Stimulated activated CD4-positive, alpha-beta T cell treated with anti-CD3 and anti-CD28 coated beads, Interleukin-4, amount 100 ng/mL, for 24 hours (primary cell): ENCODE measurements around the gene FAM110A.
"Not testable (repeated sequence)": the region's sequence is repeated elsewhere in the genome, so short reads cannot be mapped to it uniquely, and the experiment has no call there.

Experiments
- DNase-seq: peaks from one replicate; pipeline ENCODE4 v3.0.0-alpha.2; 2020

Gene FAM110A

DNA sequence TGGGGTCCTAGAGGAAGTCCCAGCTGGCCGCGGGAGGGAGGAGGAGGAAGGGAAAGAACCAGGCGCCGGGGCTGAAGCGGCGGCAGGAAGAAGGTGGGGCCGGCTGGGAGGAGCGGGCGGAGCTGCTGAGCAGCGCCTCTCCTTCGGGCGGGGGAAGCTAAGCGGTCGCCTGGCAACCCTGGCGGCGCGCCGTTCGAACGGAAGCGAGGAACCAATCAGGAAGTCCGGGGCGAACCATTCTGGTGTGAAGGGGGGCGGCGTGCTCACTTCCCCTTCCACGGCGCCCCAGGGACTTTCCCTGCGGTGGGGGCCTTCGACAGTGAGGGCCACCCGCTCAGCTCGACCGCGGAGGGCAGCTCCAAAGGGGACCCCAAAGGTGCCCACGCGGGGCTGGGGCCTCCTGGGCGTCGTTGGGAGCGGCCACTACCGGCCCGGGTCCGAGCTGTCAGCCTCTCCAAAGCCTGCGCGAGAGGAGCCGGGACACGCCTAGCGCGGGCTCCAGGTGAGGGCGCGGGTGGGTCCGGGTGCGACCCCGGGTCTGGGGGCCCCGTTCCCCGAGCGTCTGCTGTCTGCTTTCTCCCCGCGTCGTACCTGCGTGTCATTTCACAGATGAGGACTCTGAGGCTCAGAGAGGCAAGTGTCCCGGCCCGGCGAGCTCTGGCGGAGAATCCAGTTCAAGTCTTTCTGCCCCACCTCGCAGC, at the start of gene FAM110A:
FAM110A (plus strand) TSS at position 266 of the 701 bp plus-strand sequence. CDS start 11,090 bp downstream, outside the sequence.
- peak; percentile 95 for DNase-seq

DNA sequence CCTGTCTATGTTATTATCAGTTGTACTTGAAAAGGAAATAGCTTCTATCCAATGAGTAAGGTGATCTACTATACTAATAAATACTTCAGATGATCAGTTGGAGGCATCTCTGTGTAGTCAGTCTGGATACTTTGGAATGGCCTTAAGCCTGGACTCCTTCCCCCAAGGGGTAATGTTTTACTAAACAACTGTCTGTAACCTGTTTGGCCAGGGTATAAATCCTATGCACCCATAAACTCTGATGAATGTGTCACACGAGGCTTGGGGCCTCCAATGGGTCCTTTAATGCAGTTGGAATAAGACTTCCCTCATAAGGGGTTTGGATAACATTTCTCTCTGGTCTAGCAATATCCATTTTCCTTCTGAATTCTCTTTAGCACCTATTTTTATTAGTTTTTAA, 45.7 kb upstream of the FAM110A start:
- DNase-seq = no peak

DNA sequence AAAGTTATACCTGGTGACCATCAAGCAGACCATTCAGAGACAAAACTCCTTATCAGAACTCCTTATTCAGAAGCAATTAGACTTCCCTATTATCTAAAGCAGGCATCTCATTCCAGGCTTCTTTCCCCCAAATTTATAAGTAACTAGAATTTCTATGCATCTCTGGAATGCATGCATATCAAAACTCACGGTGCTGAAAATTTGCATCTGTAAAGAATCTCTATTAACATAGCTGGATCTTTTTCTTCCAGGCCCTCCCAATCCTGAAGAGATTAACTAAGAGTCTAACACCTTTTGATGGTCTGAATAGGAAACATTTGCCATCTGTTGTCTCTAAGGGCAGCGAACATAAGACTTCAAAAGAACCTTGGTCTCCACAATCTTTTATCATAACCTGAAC, 42.5 kb upstream of the FAM110A start:
- no peak for DNase-seq

DNA sequence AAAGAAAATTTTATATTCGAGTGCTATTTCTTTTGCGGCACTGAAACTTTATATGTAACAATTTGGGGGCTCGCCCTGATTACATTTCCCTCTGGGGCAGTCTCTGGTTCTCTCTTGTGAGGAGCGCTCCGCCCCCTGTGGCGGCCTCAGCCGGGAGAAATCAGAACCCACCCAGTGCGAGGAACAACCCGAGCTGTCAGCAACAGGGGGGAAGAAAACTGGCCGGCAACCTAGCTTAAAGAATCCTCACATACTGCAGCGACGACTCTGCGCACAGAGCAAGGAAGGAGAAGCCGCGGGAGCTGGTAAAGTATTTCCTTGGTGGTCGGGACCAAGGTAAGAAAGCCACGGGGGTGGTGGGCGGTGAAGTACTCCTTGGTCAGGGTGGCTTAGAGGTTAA, 41.3 kb upstream of the FAM110A start:
- no peak for DNase-seq

DNA sequence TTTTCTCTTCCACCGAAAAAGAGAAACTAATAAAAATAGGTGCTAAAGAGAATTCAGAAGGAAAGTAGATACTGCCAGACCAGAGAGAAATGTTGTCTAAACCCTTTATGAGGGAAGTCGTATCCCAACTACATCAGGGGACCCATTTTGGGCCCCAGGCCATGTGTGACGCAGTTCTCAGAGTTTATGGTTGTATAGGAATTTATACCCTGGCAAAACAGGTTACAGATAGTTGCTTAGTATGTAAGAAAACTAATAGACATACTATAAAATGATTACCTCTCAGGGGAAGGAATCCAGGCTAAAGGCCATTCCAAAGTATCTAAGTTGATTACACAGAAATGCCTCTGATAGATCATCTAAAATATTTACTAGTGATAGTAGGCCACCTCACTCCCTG, 36.6 kb upstream of the FAM110A start:
- no peak for DNase-seq

DNA sequence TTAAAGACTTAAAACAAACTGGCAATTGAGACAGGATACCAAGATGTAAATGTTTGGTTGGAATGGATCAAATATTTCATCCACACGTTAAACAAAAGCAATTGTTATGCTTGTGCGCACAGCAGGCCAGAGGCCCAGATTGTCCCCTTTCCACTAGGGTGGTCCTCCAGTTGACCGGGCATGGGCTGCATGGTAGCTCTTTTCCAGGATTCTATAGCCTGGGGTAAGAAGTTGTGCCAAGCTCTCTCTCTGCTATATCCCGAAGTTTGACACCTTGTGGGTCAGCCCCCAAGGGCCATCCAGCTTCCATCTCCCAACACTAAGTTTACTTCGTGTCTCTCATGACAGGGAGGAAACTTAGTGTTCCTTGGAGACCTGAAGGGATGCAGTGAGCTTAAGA, 34.8 kb upstream of the FAM110A start:
- DNase-seq = not testable (repeated sequence)

DNA sequence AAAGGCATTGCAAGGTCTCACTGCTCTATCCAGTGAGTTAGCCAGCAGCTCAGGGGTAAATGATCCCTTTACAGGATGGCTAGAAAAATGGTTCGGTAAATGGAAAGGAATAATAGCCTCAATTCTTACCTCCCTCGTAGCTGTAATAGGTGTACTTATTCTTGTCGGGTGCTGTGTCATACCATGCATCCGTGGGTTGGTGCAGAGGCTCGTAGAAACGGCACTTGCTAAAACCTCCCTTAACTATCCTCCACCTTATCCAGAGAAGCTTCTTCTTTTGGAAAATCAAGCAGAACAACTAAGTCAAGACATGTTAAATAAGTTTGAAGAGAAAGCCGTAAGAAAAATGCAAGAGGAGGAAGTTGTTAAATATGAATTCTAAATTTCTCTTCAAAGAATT, 33.5 kb upstream of the FAM110A start:
- not testable (repeated sequence) for DNase-seq

DNA sequence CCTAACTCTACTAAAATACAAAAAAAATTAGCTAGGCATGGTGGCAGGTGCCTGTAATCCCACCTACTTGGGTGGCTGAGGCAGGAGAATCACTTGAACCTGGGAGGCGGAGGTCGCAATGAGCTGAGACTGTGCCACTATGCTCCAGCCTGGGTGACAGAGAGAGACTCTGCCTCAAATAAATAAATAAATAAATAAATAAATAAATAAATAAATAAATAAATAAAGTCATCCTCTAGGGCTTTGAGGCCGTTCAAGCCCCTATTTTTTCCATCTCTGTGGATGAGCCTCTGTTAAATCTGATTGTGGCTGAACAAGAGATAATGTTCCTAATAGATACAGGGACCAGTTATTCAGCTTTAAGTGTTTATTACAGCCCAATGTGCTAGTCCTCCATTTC, 31.8 kb upstream of the FAM110A start:
- DNase-seq = no peak

DNA sequence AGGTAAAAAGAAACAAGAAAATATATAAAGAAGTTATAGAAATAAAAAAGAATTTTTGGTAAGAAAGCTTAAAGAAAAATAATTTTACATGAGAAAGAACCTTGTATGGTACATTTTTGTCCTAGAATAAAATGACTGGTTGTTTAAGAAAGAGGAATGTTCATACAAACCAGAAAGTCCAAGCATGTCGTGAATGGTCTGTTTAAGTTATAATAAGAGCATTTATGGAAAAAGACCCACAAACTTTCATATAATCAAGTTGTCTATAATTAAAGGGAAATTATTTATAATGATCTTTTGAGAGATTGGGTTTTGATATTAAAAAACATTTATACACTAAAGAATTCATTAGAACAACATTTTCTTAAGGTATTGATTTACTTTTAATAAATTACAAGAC, 27.8 kb upstream of the FAM110A start:
- DNase-seq = no peak

DNA sequence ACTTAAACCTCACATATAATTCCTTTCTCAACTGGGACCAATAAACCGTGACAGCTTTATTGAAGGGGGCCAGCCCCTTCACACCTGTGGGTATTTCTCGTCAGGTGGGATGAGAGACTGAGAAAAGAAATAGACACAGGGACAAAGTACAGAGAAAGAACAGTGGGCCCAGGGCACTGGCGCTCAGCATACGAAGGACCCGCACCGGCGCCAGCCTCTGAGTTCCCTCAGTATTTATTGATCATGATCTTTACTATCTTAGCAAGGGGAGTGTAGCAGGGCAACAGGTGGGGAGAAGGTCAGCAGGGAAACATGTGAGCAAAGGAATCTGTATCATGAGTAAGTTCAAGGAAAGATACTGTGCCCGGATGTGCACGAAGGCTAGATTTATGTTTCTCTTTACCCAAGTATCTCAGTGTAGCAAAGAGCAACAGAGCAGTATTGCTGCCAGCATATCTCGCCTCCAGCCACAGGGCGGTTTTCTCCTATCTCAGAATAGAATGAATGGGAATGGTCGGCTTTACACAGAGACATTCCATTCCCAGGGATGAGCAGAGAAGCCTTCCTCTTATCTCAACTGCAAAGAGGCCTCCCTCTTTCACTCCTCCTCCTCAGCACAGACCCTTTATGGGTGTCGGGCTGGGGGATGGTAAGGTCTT, 21.6 kb upstream of the FAM110A start:
- not testable (repeated sequence) for DNase-seq

DNA sequence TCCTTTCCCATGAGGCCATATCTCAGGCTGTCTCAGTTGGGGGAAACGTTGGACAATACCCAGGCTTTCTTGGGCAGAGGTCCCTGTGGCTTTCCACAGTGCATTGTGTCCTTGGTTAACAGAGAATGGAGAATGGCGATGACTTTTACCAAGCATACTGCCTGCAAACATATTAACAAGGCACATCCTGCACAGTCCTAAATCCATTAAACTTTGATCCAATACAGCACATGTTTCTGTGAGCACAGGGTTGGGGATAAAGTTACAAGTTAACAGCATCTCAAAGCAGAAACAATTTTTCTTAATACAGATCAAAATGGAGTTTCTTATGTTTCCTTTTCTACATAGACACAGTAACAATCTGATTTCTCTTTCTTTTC, 21.1 kb upstream of the FAM110A start:
- not testable (repeated sequence) for DNase-seq

DNA sequence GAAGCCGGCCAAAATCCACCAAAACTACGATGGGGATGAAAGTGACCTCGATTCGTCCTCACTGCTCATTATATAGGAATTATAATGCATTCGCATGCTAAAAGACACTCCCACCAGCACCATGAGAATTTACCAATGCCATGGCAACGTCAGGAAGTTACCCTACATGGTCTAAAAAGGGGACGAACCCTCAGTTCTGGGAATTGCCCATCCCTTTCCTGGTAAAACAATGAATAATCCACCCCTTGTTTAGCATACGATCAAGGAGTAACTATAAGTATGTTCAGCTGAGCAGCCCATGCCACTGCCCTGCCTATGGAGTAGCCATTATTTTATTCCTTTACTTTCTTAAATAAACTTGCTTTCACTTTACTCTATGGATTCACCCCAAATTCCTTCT, 20.1 kb upstream of the FAM110A start:
- DNase-seq = no peak

DNA sequence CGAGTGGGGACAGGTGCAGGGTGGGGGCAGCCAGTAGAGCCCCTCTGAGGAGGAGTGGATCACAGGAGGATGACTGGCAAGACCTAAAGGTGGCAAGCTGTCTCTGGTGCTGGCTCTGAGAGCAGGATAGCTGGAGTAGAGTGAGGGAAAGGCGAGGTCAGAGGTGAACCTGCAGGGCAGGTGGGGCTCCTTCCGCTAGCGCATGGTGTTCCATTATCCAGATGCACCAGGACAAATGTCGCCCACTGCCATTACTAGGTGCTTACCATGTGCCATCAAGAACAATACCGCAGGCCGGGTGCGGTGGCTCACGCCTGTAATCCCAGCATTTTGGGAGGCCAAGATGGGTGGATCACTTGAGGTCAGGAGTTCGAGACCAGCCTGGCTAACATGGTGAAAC, 18.3 kb upstream of the FAM110A start:
- DNase-seq = no peak

DNA sequence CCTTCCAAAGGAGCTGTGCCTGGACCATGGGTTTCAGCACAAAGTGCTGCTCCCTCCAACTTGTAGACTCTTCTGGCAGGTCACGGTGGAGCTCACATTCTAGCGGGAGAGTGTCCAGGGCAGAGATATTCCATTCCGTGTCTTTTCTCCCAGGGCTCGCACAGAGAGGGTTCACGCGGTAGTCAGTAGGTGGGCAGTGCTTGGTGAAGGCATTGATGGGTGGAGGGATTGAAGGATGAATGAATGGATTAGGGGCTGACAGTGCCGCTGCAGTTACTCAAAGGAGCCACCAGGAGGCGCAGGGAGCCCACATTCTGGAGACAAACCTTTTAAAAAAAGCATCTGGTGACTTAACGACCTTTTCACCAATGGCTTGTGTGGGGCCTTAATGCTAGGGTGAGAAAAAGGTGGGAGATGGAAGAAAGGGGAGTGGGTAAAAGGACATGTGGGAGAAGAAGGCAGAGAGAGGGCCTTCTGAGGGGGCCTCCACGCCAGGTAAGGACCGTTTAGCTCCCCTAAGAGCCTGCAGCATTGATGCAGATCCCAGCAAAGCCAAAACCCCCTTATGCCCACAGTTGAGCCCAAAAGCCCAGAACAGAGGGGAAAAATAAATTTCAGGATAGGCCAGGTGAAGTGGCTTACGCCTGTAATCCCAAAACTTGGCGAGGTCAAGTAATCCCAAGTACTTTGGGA, 17.5 kb upstream of the FAM110A start:
- peak; percentile 75 for DNase-seq

DNA sequence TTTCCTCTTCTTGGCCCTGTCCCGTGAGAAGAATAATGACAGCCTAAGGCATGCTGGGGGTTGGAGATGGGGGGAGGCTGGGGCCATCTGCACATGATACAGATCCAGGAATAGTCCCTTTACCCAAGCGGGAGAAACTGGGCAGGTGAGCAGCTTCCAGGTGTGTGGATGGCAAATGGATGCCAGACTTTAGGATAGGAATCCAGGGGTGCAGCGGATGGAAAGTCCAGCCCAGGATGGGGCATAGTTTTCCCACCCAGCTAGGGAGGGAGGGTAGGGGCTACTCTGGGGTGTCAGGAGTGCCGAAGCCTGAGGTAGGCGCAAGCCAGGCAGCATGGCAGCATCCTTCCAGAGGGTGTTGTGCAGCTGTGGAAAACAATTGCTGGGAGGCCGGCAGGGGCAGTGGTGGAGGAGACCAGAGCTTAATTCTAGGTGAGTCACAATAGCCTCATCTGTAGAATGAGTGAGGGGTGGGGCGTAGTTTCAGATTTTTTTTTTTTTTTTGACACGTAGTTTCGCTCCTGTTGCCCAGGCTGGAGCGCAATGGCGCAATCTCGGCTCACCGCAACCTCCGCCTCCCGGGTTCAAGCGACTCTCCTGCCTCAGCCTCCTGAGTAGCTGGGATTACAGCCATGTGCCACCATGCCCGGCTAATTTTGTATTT, 15.4 kb upstream of the FAM110A start:
- DNase-seq = no peak

DNA sequence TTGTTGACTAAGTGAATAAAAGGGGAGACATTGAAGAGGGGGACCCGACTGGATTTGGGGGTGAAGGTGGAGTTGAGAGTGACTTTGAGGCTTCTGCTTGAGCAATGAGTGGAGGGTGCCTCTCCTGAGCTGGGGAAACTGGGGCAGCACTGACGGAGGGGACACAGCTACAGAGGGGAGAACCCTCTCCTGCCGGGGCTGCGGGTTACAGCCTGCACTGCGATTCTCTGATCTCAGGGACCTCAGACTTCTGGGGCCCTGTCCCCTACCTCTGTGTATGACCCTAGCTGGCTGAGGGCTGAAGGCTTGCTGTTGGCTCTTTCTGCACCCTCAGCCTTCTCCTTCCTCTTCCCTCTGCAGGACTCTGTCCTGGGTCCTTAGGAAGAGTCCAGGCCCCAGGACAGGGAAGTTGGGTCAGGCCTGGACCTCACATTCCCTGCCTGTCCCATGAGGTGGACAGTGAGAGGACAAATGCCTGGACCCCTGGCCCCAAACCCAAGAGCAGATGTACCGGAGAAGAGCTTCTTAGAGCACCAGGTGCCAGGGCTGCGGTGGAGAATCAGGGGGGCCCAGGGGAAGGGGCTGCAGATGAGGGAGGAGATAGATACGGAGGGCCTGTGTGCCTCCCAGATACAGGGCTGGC, 13.7 kb upstream of the FAM110A start:
- no peak for DNase-seq

DNA sequence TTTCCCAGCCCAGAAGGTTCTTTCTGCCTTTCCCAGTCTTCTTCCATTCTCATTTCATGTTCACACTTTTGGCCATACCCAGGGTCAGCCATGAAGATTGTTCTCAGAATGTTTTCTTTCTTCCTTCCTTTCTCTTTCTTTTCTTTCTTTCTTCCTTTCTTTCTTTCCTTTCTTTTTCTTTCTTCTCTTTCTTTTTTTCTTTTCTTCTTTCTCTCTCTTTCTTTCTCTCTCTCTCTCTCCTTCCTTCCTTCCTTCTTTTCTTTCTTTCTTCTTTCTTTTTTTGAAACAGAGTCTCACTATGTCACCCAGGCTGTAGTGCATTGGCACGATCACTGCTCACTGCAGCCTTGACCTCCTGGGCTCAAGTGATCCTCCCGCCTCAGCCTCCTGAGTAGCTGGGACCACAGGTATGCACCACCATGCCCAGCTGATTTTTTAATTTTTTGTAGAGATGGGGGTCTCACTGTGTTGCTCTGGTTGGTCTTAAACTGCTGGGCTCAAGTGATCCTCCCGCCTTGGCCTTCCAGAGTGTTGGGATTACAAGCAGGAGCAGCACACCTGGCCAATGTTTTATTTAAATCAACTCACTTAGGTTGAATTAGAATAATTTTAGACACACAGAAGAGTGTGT, 13.1 kb upstream of the FAM110A start:
- DNase-seq = no peak

DNA sequence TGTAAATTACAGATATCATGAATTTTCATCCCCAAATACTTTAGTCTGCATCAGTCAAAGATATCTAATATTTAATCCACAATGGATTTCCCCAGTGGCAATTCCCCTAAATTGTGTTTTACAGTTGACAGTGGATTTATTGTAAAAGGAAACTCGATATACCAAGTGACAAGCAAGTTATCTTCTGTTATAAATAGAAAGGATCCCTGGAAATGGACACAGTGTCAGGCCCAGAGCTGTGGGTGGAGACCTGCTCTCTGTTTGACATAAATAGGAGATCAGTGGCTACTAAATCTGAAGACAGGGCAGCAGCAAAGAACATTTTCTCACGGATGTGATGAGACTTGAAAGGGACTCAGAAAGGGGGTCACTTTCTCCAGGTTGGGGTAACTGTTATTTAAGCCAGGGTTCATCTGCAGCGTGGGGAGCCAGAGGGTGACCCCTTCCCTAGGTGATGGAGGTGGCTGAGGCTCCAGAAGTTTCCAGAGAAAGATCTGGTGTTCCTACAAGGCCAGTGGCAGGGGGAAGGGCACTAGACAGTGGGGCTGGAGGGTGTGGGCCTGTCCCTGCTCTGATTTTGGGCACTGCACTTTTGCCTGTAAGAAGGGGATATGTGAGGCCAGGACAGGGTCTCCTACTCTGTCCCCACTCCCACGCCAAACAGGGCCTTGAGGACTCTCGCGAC, 12.3 kb upstream of the FAM110A start:
- no peak for DNase-seq

DNA sequence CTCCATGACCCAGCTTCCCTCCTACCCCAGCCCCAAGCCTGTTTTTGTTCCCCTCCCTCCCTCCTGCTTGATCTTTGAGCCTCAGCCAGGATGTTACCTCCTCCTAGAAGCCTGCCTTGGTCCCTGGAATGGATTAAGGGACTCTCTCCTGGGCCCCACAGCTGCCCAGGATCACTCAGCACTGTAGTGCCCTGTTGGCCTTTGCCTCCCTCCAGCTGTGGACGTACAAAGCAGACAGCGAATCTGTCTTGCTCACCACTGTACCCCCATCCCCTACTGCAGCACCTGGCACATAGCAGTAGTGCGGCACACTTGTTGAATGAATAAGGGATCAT, 11.8 kb upstream of the FAM110A start:
- DNase-seq = no peak

DNA sequence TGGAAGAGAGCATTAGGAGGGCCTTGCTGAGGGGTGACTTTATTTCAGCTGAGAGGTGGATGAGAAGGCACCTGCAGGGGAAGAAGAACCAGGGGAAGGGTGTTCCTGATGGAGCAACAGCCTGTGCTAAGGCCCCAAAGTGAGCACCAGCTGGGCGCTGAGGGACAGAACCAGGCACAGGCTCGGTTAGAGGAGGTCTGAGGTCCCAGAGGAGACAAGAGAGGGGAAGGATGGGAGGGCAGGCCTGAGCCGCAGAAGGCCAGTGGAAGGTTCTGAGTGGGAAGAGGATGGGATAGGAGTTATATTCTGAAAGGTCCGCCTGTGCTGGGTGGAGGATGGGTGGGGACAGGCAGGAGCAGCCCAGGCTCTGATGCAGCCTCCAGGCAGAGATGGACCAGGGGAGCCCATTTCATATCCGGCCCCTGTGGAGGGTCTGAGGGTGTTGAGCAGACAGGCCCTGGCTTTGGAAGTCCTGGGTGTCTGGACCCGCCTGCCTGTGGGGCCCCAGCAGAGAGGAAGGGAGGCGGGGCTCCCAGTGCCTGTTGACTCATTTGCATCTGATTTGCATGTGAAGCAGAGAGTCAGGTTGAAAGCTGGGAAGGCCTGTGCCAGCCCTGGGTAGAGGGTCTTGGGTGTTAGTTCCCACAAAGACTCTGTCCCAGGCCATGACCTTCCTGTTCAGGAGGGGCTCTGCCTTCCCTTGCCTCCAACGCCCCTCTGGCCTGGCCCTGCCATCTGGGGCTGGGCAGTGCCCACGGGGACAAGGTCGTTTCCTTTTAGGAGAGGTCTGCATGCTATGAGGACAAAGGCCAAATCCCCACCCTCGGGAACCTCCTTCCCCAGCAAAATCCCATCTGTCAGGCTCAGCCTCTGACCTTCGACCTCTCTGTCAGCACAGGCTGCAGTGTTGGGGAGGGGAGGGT, 10.6 kb upstream of the FAM110A start:
- no peak for DNase-seq

DNA sequence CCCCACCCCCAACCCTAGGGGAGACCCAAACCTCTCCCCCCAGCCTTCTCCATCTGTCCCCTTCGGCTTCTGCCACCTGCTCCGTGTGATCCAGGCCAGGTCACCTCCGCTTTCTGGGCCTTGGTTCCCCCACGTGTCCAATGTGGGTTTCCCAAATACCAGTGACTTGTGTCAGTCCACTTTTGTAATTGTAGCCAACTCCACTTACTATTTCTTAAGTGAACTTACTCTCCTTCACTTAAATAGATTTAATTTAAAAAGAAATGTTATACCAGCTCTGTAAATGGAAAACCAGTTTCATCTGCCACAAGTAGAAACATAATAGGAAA, 10.0 kb upstream of the FAM110A start:
- DNase-seq = no peak
